CD4-positive, CD25-positive, alpha-beta regulatory T cell (primary cell): ENCODE measurements around the gene TDRD9. TPM values are rescaled to one million over a fixed set of nuclear protein-coding genes. Genes with fewer than 3 reads are reported as not detected.

ENCODE experiments used
- ATAC-seq, 2 donors: fragments of 150-1000 bp; cut with Tn5 transposase; one replicate each; pipeline ENCODE4 v1.10.0; 2021; ENCODE audit warnings: low read depth in 2 of 2, moderate number of reproducible peaks in 2 of 2, moderate library complexity in 1 of 2
- DNase-seq, 3 donors: peaks; one replicate each; pipeline versions ENCODE4 v3.0.0 to v3.0.0-alpha.2; 2012 to 2022; ENCODE audit warnings: mixed read lengths in 1 of 3
- H3K27ac ChIP-seq: one replicate; pipeline ENCODE4 v1.7.0; 2013; ENCODE audit warnings: mild to moderate bottlenecking, low read length; ENCODE audit not compliant: insufficient read depth, poor library complexity, severe bottlenecking
- H3K27me3 ChIP-seq: one replicate; pipeline ENCODE4 v1.7.0; 2013; ENCODE audit warnings: low read length; ENCODE audit not compliant: control insufficient read depth, insufficient read depth
- H3K36me3 ChIP-seq: one replicate; pipeline ENCODE4 v1.7.0; 2013; ENCODE audit warnings: mild to moderate bottlenecking, low read length, moderate library complexity; ENCODE audit not compliant: control insufficient read depth, insufficient read depth
- H3K4me1 ChIP-seq: 2 replicates; pipeline ENCODE4 v1.7.0; 2013; ENCODE audit warnings: mild to moderate bottlenecking, low read length; ENCODE audit not compliant: insufficient read depth, control insufficient read depth, poor library complexity, severe bottlenecking
- H3K4me3 ChIP-seq: one replicate; pipeline ENCODE4 v1.7.0; 2013; ENCODE audit warnings: low read depth, mild to moderate bottlenecking, low read length, moderate library complexity
- H3K9me3 ChIP-seq, 2 experiments: 1 replicate in 1 of 2; 2 replicates in 1 of 2; pipeline ENCODE4 v1.7.0; 2013; ENCODE audit warnings: low read length in 2 of 2, mild to moderate bottlenecking in 1 of 2, moderate library complexity in 1 of 2; ENCODE audit not compliant: control insufficient read depth in 2 of 2
- H3K27ac Mint-ChIP-seq, 3 donors: one replicate each; pipeline ENCODE4 v1.8.0; 2020 to 2022; ENCODE audit warnings: mild to moderate bottlenecking in 3 of 3, mixed read lengths in 3 of 3, moderate library complexity in 2 of 3
- H3K27me3 Mint-ChIP-seq: one replicate; pipeline ENCODE4 v1.8.0; 2022; ENCODE audit warnings: mild to moderate bottlenecking, mixed read lengths
- H3K36me3 Mint-ChIP-seq: one replicate; pipeline ENCODE4 v1.8.0; 2020; ENCODE audit warnings: mixed read lengths
- H3K4me1 Mint-ChIP-seq, 4 donors: one replicate each; pipeline ENCODE4 v1.8.0; 2020 to 2022; ENCODE audit warnings: mixed read lengths in 4 of 4, mild to moderate bottlenecking in 1 of 4
- H3K4me3 Mint-ChIP-seq, 4 donors: one replicate each; pipeline ENCODE4 v1.8.0; 2020 to 2022; ENCODE audit warnings: mild to moderate bottlenecking in 4 of 4, mixed read lengths in 4 of 4, moderate library complexity in 3 of 4
- H3K9me3 Mint-ChIP-seq, 7 donors: one replicate each; pipeline ENCODE4 v1.8.0; 2020 to 2022; ENCODE audit warnings: mixed read lengths in 7 of 7, mild to moderate bottlenecking in 3 of 7, moderate library complexity in 2 of 7
- polyA plus RNA-seq, 4 donors: library from polyadenylated mRNA; unstranded; fragments of 300-500 nt; fragmentation: Illumina TruSeq; gene quantifications; one replicate each; pipeline ENCODE4 v1.2.3, GENCODE V29; 2021
- total RNA-seq: library from RNA; stranded (reverse); gene quantifications from one replicate; pipeline ENCODE4 v1.2.3, GENCODE V29; 2022

Gene TDRD9
- total and polyA plus RNA-seq, 5 donors from 2014 or later, result 0.11 to 0.37 (median 0.14) TPM; not detected in 2

DNA sequence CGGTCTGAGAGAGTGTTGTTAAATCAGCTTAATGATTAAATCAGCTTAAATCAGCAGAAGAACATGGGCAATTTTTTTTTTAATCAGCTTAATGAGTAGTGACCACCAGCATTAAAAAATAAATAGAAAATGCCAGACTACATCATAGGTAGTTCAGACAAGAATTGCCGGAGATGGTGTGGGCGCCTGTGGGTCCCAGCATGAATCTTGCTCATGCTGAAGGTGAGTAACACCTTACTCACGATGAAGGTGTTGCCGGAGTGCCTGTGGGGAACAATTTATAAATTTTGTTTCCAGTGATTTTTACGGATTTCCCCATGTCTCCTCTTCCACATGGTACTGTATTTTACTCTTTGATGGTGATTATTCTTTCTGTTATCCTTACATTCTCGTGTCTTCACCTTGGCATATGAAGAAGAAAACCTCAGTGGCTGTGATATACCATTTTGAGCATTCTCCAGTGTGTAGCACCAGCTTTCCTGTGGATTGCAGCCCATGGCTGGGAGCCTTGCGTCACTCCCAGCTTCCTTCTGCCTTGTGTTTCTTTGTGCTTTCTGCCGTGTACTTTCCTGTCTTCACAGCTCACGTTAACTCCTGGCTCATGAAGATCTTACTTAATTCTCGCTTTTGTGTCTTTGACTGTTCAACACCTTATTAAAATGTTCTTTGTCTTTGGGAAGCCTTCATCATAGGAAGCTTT lies 4.7 kb downstream of the TDRD9 start:
- Mint-ChIP-seq H3K9me3 (no peaks in the 10 kb centered on the region), H3K27me3 (peaks cover 24% of the 10 kb centered on the region), H3K4me1 (no peaks in the 10 kb centered on the region), H3K36me3 (no peaks in the 10 kb centered on the region), H3K4me3 (no peak overlapping the region), H3K27ac (no peak overlapping the region)
- no peaks in the 10 kb centered on the region for H3K9me3 ChIP-seq
- no peak overlapping the region for H3K27ac ChIP-seq
- peaks cover 1% of the 10 kb centered on the region for H3K27me3 ChIP-seq
- DNase-seq (no peak), ATAC-seq (no peak)
- no peaks in the 10 kb centered on the region for H3K4me1 ChIP-seq
- H3K4me3 ChIP-seq, result no peak overlapping the region
- H3K36me3 ChIP-seq, result no peaks in the 10 kb centered on the region

DNA sequence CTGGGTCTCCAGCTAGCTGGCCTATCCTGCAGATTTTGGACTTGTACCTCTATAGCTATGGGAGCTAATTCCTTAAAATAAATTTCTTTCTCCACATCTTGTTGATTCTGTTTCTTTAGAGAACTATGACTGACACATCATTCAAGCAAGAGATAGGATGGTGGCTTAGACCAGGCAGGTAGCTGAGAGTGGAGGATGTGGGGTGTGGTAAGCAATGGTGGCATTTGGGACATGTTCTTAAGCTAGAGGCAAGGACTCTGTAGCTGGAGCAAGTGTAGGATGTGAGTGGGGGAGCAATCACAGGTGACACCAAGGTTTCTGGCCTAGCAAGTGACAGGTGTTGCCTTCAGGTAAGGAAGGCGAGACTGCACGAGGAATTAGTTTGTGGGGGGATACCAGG lies 6.8 kb downstream of the TDRD9 start:
- Histone ChIP-seq H3K4me1 (no peaks in the 10 kb centered on the region), H3K9me3 (no peaks in the 10 kb centered on the region), H3K36me3 (no peaks in the 10 kb centered on the region), H3K27me3 (peaks cover 4% of the 10 kb centered on the region), H3K27ac (no peak overlapping the region), H3K4me3 (no peak overlapping the region)
- ATAC-seq, result no peak
- no peak for DNase-seq
- Mint-ChIP-seq H3K4me1 (no peaks in the 10 kb centered on the region), H3K4me3 (no peak overlapping the region), H3K27me3 (peaks cover 33% of the 10 kb centered on the region), H3K9me3 (no peaks in the 10 kb centered on the region), H3K27ac (no peak overlapping the region), H3K36me3 (no peaks in the 10 kb centered on the region)

DNA sequence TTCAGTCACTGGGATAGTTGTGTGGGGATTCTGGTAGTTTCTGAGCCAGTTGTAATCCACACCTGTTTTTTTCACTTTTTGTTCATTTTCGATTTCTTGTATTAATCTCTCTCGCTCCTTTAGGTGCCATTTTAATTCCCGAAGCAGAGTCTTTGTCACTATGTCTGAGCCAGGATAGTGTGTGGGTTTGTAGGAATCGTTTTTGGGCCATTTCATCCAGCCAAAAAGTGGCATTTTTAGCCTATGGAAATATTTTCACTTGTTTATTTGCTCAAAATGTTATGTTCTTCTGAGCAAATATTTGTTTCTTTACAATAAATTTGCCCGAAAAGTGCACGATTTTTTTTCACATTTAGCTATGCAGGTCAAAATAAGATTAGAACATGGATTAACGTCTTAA lies 13.2 kb downstream of the TDRD9 start:
- Histone ChIP-seq H3K36me3 (no peaks in the 10 kb centered on the region), H3K9me3 (no peaks in the 10 kb centered on the region), H3K4me1 (no peaks in the 10 kb centered on the region), H3K27ac (no peak overlapping the region), H3K4me3 (no peak overlapping the region), H3K27me3 (peaks cover 16% of the 10 kb centered on the region)
- Mint-ChIP-seq H3K4me1 (no peaks in the 10 kb centered on the region), H3K4me3 (no peak overlapping the region), H3K36me3 (no peaks in the 10 kb centered on the region), H3K27me3 (peaks cover 44% of the 10 kb centered on the region), H3K9me3 (no peaks in the 10 kb centered on the region), H3K27ac (no peak overlapping the region)
- DNase-seq (no peak), ATAC-seq (no peak)

DNA sequence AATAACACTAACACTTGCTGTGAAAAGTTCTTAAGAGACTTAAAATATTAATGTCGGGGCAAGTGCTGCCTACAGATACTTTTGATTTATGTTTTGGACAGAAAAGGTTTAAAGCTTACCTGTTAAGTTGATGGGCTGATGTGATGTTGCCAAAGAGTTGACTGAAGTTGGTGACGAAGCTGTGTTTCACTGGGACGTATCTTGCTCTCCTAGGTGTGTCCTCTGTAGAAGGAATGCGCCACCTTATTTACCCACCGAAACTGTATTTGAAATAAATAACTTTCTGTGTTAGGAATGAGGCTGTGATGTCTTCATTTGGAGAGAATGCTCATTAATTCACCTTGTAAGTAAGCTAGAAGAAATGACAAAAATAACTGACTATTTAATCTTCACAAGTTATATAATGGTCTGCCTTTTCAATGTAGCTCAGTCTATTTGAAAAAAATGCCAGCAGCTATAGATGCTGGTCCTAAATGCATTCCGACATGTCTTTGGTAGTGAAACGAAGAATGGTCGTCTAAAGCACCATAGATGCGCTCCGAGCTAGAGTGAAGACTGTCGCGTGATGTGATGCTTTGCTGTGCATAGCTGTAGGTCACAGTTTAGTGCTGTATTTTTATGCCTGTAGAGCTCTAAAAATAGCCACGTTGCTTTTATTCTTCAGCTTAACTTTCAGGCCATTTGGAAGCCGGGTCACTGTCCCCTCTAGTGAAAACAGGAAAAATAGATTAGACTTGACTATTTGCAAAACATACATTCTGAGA lies 13.9 kb downstream of the TDRD9 start, which contains the start of gene RD3L:
TSS of gene RD3L (minus strand) at position 557 of the 764 bp plus-strand sequence. CDS start 834 bp downstream, outside the sequence.
- peaks cover 51% of the 10 kb centered on the region for H3K27me3 Mint-ChIP-seq
- Histone ChIP-seq H3K4me1 (no peaks in the 10 kb centered on the region), H3K4me3 (no peak within 1 kb of the TSS), H3K36me3 (no peaks in the 10 kb centered on the region), H3K27ac (no peak within 1 kb of the TSS), H3K27me3 (peaks cover 18% of the 10 kb centered on the region), H3K9me3 (no peaks in the 10 kb centered on the region)
- H3K4me1 Mint-ChIP-seq, result no peaks in the 10 kb centered on the region
- ATAC-seq (no peak), DNase-seq (no peak)
- no peaks in the 10 kb centered on the region for H3K36me3 Mint-ChIP-seq
- H3K9me3 Mint-ChIP-seq, result peaks cover 0 to 3% (median 0%) of the 10 kb centered on the region in 7 donors
- no peak within 1 kb of the TSS for H3K4me3 Mint-ChIP-seq
- no peak within 1 kb of the TSS for H3K27ac Mint-ChIP-seq

DNA sequence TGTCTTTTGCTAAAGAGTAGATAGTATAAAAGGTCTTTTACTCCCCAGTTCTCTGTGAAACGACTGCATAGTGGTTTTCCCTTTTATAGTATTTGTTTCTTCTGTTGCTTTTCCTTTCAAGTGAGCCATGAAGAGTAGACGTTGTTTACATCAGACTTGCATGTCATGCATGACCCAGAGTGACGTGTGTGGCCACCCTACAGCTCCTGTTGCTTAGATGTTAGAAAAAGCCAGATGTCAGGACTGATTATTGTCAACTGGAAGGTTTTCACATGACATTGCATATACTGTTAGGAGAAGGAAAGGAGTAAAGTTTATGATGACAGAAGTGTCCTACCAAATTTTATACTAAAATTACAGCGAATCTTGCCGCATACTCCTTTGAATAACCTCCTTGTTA lies 15.4 kb downstream of the TDRD9 start:
- H3K36me3 ChIP-seq, result no peaks in the 10 kb centered on the region
- H3K27ac ChIP-seq, result no peak overlapping the region
- ATAC-seq (no peak), DNase-seq (no peak)
- Mint-ChIP-seq H3K27me3 (peaks cover 51% of the 10 kb centered on the region), H3K27ac (no peak overlapping the region), H3K4me3 (no peak overlapping the region), H3K4me1 (no peaks in the 10 kb centered on the region), H3K36me3 (no peaks in the 10 kb centered on the region), H3K9me3 (peaks cover 0 to 3% (median 0%) of the 10 kb centered on the region in 7 donors)
- no peak overlapping the region for H3K4me3 ChIP-seq
- peaks cover 18% of the 10 kb centered on the region for H3K27me3 ChIP-seq
- no peaks in the 10 kb centered on the region for H3K4me1 ChIP-seq
- H3K9me3 ChIP-seq, result no peaks in the 10 kb centered on the region

DNA sequence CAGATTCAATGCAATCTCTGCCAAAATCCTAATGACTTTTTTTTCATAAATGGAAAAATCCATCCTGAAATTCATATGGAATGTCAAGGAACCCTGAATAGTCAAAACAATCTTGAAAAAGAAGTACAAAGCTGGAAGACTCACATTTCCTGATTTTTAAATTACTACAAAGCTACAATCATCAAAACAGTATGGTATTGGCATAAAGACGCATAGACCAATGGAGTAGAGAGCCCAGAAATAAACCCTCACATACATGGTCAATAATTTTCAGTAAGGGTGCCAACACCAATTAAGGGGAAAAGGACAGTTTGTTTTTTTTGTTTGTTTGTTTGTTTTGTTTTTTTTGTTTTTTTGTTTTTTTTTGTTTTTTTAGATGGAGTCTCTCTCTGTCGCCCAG lies 18.7 kb downstream of the TDRD9 start:
- Histone ChIP-seq H3K27me3 (peaks cover 7% of the 10 kb centered on the region), H3K27ac (no peak overlapping the region), H3K4me1 (no peaks in the 10 kb centered on the region), H3K36me3 (no peaks in the 10 kb centered on the region), H3K4me3 (no peak overlapping the region), H3K9me3 (no peaks in the 10 kb centered on the region)
- peaks cover 47% of the 10 kb centered on the region for H3K27me3 Mint-ChIP-seq
- ATAC-seq, result no peak
- H3K4me1 Mint-ChIP-seq, result no peaks in the 10 kb centered on the region
- no peak overlapping the region for H3K4me3 Mint-ChIP-seq
- H3K9me3 Mint-ChIP-seq, result peaks cover 0 to 3% (median 0%) of the 10 kb centered on the region in 7 donors
- no peaks in the 10 kb centered on the region for H3K36me3 Mint-ChIP-seq
- DNase-seq, result no peak
- no peak overlapping the region for H3K27ac Mint-ChIP-seq

DNA sequence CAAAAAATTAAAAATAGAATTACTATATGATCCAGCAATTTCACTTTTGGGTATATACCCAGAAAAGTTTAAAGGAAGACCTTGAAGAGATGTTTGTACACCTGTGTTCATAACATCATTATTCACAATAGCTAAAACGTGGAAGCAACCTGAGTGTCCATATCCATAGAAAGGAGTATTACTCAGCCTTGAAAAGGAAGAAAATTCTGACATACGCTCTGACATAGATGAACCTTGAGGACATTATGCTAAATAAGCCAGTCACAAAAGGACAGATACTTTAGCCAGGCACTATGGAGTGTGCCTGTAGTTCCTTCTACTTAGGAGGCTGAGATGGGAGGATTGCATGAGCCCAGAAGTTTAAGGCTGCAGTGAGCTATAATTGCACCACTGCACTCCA lies 20.2 kb downstream of the TDRD9 start:
- Mint-ChIP-seq H3K4me3 (no peak overlapping the region), H3K9me3 (peaks cover 0 to 3% (median 0%) of the 10 kb centered on the region in 7 donors), H3K27me3 (peaks cover 43% of the 10 kb centered on the region), H3K4me1 (no peaks in the 10 kb centered on the region), H3K36me3 (no peaks in the 10 kb centered on the region), H3K27ac (no peak overlapping the region)
- H3K4me3 ChIP-seq, result no peak overlapping the region
- H3K36me3 ChIP-seq, result no peaks in the 10 kb centered on the region
- no peaks in the 10 kb centered on the region for H3K4me1 ChIP-seq
- peaks cover 4% of the 10 kb centered on the region for H3K27me3 ChIP-seq
- H3K9me3 ChIP-seq, result no peaks in the 10 kb centered on the region
- no peak for ATAC-seq
- no peak overlapping the region for H3K27ac ChIP-seq
- no peak for DNase-seq
